ENCODE results near the gene HINT3. TPM values are rescaled to one million over a fixed set of nuclear protein-coding genes. Genes with fewer than 3 reads are reported as not detected.
"Not testable (repeated sequence)": the region's sequence is repeated elsewhere in the genome, so short reads cannot be mapped to it uniquely, and the experiment has no call there.

HINT3 gene
- total and polyA plus RNA-seq, 2 donors (not counting 3 experiments of a cell fraction or from before 2014, with no cell fraction given) = 1.8 to 8.4 TPM

GRCh38 chr6:125910527-125910926 is 46.0 kb upstream of the HINT3 start:
- POLR2A ChIA-PET = interaction anchor here (1.0 kb wide), 1 partner anchor 47 kb away, joined by 4 read pairs; no protein-coding TSS in a partner anchor
- no TSS peak for BruUV-seq (replicated peaks)
- CTCF ChIA-PET = interaction anchor here (1.1 to 1.4 kb wide), 5 partner anchors 21 to 120 kb away, joined by 3 to 4 read pairs (median 3); partner anchors contain the start of gene NCOA7

GRCh38 chr6:125911051-125911451 is 45.5 kb upstream of the HINT3 start:
- CTCF ChIA-PET = interaction anchor here (1.1 kb wide), 1 partner anchor 21 kb away, joined by 3 read pairs; no protein-coding TSS in a partner anchor
- not testable (repeated sequence) for BruUV-seq (replicated peaks)
- POLR2A ChIA-PET = interaction anchor here (1.0 kb wide), 1 partner anchor 47 kb away, joined by 4 read pairs; no protein-coding TSS in a partner anchor

More at GRCh38 chr6:125910527-125910926, 46.0 kb upstream of the HINT3 start:
- no peaks in the 10 kb centered on the region for H4K20me1 ChIP-seq (replicated peaks; ENCODE audit: control insufficient read depth, extremely low read depth, insufficient read depth, low read length)
- peak; percentile 53 for FAIRE-seq
- TF ChIP-seq GATA2 (IDR thresholded peaks at IDR 0.05; ENCODE audit: insufficient read depth, insufficient read length, low read depth, low read length) (no peak), POLR2A (IDR thresholded peaks at IDR 0.05; ENCODE audit: low read depth, low read length) (no peak), CTCF (IDR thresholded peaks at IDR 0.05; ENCODE audit: extremely low read depth in 1 of 2, insufficient read depth in 1 of 2, low read depth in 1 of 2, low read length in 2 of 2) (no peak), JUN (IDR thresholded peaks at IDR 0.05; ENCODE audit: borderline replicate concordance, insufficient read depth, insufficient read length, low read depth) (peak; percentile 49), FOS (IDR thresholded peaks at IDR 0.05; ENCODE audit: borderline replicate concordance, insufficient read depth, low read length) (peak; percentile 16)
- H2AFZ ChIP-seq (ENCODE audit: low read depth, low read length) = no peak overlapping the region
- peak; percentile 28 for DNase-seq (ENCODE audit: low read depth, low spot score)
- no peak overlapping the region for H3K4me3 ChIP-seq (replicated peaks in 1 of 3; ENCODE audit: insufficient read depth in 1 of 3, low read depth in 1 of 3, low read length in 3 of 3)
- H3K79me2 ChIP-seq (ENCODE audit: control insufficient read depth, insufficient read depth, low read length) = no peaks in the 10 kb centered on the region
- peaks cover 10 to 11% of the 10 kb centered on the region in 2 experiments for H3K36me3 ChIP-seq (ENCODE audit: control insufficient read depth in 2 of 2, extremely low read depth in 1 of 2, insufficient read depth in 2 of 2, low read length in 2 of 2)
- H3K27ac ChIP-seq (ENCODE audit: insufficient read depth, low read depth, low read length) = peak overlapping the region; percentile 81
- H3K9ac ChIP-seq (replicated peaks; ENCODE audit: extremely low read depth, insufficient read depth, low read length) = no peak overlapping the region
- H3K4me1 ChIP-seq (ENCODE audit: control insufficient read depth, extremely low read depth, insufficient read depth, low read length) = peaks cover 38% of the 10 kb centered on the region
- no peaks in the 10 kb centered on the region for H3K9me3 ChIP-seq (replicated peaks; ENCODE audit: control insufficient read depth, insufficient read depth, low read length)
- no peaks in the 10 kb centered on the region for H3K27me3 ChIP-seq (ENCODE audit: control insufficient read depth in 2 of 2, insufficient read depth in 2 of 2, low read length in 2 of 2)
- peaks cover 2% of the 10 kb centered on the region for H3K9me1 ChIP-seq (replicated peaks; ENCODE audit: control insufficient read depth, extremely low read depth, insufficient read depth, low read length)
- H3K4me2 ChIP-seq (ENCODE audit: insufficient read depth, low read length) = peak overlapping the region; percentile 30
- intact Hi-C loops (cut with micrococcal nuclease) (loop anchor here (1.0 kb wide), 1 partner anchor 46 kb away; the partner anchor contains the start of gene HINT3), dilution Hi-C loops (cut with MboI; ENCODE audit: extremely low pct_ligation_motif_present, low sequenced_read_pairs) (no loop called here)

GRCh38 chr6:125912430-125912829 is 44.1 kb upstream of the HINT3 start:
- BruUV-seq (replicated peaks); FAIRE-seq; DNase-seq (ENCODE audit: low read depth, low spot score); POLR2A ChIA-PET; H3K9me1 ChIP-seq (replicated peaks; ENCODE audit: control insufficient read depth, extremely low read depth, insufficient read depth, low read length); intact Hi-C loops (cut with micrococcal nuclease); H4K20me1 ChIP-seq (replicated peaks; ENCODE audit: control insufficient read depth, extremely low read depth, insufficient read depth, low read length); H3K79me2 ChIP-seq (ENCODE audit: control insufficient read depth, insufficient read depth, low read length); H3K9ac ChIP-seq (replicated peaks; ENCODE audit: extremely low read depth, insufficient read depth, low read length); dilution Hi-C loops (cut with MboI; ENCODE audit: extremely low pct_ligation_motif_present, low sequenced_read_pairs); H3K4me2 ChIP-seq (ENCODE audit: insufficient read depth, low read length); H2AFZ ChIP-seq (ENCODE audit: low read depth, low read length); H3K27ac ChIP-seq (ENCODE audit: insufficient read depth, low read depth, low read length); H3K9me3 ChIP-seq (replicated peaks; ENCODE audit: control insufficient read depth, insufficient read depth, low read length); H3K4me3 ChIP-seq (replicated peaks in 1 of 3; ENCODE audit: insufficient read depth in 1 of 3, low read depth in 1 of 3, low read length in 3 of 3); H3K27me3 ChIP-seq (ENCODE audit: control insufficient read depth in 2 of 2, insufficient read depth in 2 of 2, low read length in 2 of 2): not testable (repeated sequence)
- Histone ChIP-seq H3K4me1 (ENCODE audit: control insufficient read depth, extremely low read depth, insufficient read depth, low read length) (peaks cover 33% of the 10 kb centered on the region), H3K36me3 (ENCODE audit: control insufficient read depth in 2 of 2, extremely low read depth in 1 of 2, insufficient read depth in 2 of 2, low read length in 2 of 2) (peaks cover 13% of the 10 kb centered on the region in 2 experiments)
- CTCF ChIA-PET = interaction anchor here (1.4 kb wide), 1 partner anchor 44 kb away, joined by 4 read pairs; the partner anchor contains the start of gene HINT3

More at GRCh38 chr6:125911051-125911451, 45.5 kb upstream of the HINT3 start:
- DNase-seq (ENCODE audit: low read depth, low spot score); H3K9ac ChIP-seq (replicated peaks; ENCODE audit: extremely low read depth, insufficient read depth, low read length); H3K27ac ChIP-seq (ENCODE audit: insufficient read depth, low read depth, low read length); H3K27me3 ChIP-seq (ENCODE audit: control insufficient read depth in 2 of 2, insufficient read depth in 2 of 2, low read length in 2 of 2); dilution Hi-C loops (cut with MboI; ENCODE audit: extremely low pct_ligation_motif_present, low sequenced_read_pairs); intact Hi-C loops (cut with micrococcal nuclease); H3K9me3 ChIP-seq (replicated peaks; ENCODE audit: control insufficient read depth, insufficient read depth, low read length); H3K4me2 ChIP-seq (ENCODE audit: insufficient read depth, low read length); H3K79me2 ChIP-seq (ENCODE audit: control insufficient read depth, insufficient read depth, low read length); FAIRE-seq; H4K20me1 ChIP-seq (replicated peaks; ENCODE audit: control insufficient read depth, extremely low read depth, insufficient read depth, low read length); H2AFZ ChIP-seq (ENCODE audit: low read depth, low read length); H3K4me3 ChIP-seq (replicated peaks in 1 of 3; ENCODE audit: insufficient read depth in 1 of 3, low read depth in 1 of 3, low read length in 3 of 3); H3K9me1 ChIP-seq (replicated peaks; ENCODE audit: control insufficient read depth, extremely low read depth, insufficient read depth, low read length): not testable (repeated sequence)
- Histone ChIP-seq H3K4me1 (ENCODE audit: control insufficient read depth, extremely low read depth, insufficient read depth, low read length) (peaks cover 38% of the 10 kb centered on the region), H3K36me3 (ENCODE audit: control insufficient read depth in 2 of 2, extremely low read depth in 1 of 2, insufficient read depth in 2 of 2, low read length in 2 of 2) (peaks cover 10 to 13% of the 10 kb centered on the region in 2 experiments)

Measured in endothelial cell of umbilical vein (primary cell).